ENCODE measurements around the gene MOB2. TPM values are rescaled to one million over a fixed set of nuclear protein-coding genes. Genes with fewer than 3 reads are reported as not detected.
A peak's percentile ranks its signal among the peaks of the same experiment; 100 is the strongest.

Gene MOB2
- total RNA-seq, 2 experiments from 2014 or later, result 45.1 to 45.4 TPM

DNA sequence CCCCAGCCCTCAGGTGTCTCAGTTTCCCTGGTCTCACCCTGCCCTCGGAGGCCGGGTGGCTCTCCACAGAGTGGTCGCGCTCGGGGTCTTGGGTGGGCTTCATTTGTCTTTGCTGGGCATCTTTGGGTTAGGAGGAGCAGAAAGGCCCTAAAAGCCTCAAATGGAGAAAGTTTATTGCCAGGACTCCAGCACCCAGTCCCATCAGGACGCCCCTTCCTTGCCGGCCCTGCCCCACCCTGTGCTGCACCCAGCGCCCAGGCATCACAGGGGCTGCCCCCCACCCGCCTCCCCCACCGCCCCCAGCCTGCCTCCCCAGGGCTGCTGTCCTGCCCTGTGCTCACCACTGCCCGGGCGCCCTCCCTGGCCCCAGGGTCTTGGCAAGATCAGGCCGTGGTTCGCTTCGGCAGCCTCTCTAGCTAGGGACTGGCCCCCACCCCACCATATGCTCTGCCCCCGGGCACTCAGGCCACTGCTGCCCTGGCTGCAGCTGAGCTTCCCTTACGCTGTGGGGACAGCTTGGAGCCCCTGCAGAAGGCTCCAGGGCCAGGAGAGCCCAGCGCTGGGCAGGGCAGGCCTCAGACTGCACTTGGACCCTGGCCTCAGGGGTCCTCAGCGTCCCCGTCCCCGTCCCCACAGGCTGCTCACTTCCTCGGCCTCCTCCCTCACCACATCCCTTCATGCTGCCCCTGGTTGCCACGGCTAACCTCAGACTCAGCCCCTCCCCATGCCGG, 31.4 kb downstream of the MOB2 start:
- no peaks in the 10 kb centered on the region for H3K36me3 Mint-ChIP-seq (ENCODE audit: low read depth)
- no peak overlapping the region for H3K27ac Mint-ChIP-seq
- H3K4me1 Mint-ChIP-seq, result no peaks in the 10 kb centered on the region
- CTCF ChIA-PET, result no interaction called here
- no peak overlapping the region for H3K4me3 Mint-ChIP-seq
- no peaks in the 10 kb centered on the region for H3K9me3 Mint-ChIP-seq
- no peak for DNase-seq
- POLR2A ChIA-PET, result no interaction called here
- no peaks in the 10 kb centered on the region for H3K27me3 Mint-ChIP-seq

DNA sequence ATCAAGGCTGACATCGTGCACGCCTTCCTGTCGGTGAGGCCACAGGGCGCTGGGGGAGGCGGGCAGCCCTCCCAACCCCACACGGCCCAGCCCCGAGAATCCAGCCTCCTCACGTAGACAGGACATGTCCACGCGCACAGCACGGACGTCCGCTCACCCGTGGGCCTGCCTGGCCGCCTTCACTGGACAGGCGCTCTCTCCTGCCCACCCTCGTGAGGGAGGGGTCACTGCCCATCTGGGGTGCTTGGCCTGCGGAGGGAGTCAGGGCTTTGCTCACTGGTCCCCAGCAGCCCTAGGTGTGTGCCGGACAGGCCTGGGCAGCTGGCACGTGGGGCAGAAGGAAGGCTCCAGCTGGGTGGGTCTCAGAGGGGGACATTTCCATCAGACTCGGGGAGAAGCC, 32.0 kb downstream of the MOB2 start:
- no peak for DNase-seq
- Mint-ChIP-seq H3K4me1 (no peaks in the 10 kb centered on the region), H3K27ac (no peak overlapping the region), H3K36me3 (ENCODE audit: low read depth) (no peaks in the 10 kb centered on the region), H3K4me3 (no peak overlapping the region), H3K27me3 (no peaks in the 10 kb centered on the region), H3K9me3 (no peaks in the 10 kb centered on the region)
- ChIA-PET POLR2A (no interaction called here), CTCF (no interaction called here)

DNA sequence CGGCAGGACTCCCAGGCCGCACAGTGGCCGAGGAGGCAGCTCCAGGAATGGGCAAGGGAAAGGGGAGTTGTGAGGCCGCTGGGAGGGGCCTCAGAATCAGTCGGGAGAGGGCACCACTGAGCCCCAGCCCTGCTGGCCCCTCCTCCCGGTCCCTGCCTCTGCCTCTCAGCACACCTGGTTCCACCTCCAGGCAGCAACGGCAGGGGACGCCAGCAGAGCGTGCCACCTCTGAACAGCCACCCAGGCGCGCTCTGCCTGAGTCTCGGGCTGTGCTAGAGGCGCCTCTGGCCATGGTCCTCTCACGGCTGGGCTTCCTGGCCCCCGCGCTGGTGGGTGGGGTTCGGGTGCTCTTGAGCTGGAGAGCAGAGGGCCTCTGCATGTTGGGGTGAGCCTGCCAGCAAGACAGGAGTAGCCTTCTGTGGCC, 33.0 kb downstream of the MOB2 start:
- ChIA-PET CTCF (no interaction called here), POLR2A (no interaction called here)
- DNase-seq, result peak; percentile 69
- Mint-ChIP-seq H3K27me3 (no peaks in the 10 kb centered on the region), H3K9me3 (no peaks in the 10 kb centered on the region), H3K4me3 (no peak overlapping the region), H3K36me3 (ENCODE audit: low read depth) (no peaks in the 10 kb centered on the region), H3K27ac (no peak overlapping the region), H3K4me1 (no peaks in the 10 kb centered on the region)

DNA sequence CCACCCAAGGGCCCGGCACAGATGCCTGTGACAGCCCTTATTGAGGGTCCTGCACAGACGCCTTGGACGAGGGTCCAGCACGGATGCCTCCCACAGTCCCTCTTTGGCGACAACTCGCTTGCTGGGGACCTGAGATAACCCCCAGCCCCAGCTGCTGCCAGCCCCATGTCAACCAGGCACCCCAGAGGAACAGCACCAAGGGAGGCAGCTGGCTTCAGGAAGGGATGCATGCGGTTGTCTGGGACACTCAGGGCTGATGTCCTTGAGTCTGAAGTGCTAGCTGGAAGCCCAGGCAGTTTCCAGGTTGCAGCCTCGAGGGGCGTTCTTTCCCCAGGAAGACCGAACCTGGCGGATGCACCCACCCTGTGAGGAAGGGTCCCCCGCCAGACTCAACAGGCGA, 33.8 kb downstream of the MOB2 start:
- CTCF ChIA-PET, result no interaction called here
- POLR2A ChIA-PET, result no interaction called here
- H3K36me3 Mint-ChIP-seq (ENCODE audit: low read depth), result no peaks in the 10 kb centered on the region

DNA sequence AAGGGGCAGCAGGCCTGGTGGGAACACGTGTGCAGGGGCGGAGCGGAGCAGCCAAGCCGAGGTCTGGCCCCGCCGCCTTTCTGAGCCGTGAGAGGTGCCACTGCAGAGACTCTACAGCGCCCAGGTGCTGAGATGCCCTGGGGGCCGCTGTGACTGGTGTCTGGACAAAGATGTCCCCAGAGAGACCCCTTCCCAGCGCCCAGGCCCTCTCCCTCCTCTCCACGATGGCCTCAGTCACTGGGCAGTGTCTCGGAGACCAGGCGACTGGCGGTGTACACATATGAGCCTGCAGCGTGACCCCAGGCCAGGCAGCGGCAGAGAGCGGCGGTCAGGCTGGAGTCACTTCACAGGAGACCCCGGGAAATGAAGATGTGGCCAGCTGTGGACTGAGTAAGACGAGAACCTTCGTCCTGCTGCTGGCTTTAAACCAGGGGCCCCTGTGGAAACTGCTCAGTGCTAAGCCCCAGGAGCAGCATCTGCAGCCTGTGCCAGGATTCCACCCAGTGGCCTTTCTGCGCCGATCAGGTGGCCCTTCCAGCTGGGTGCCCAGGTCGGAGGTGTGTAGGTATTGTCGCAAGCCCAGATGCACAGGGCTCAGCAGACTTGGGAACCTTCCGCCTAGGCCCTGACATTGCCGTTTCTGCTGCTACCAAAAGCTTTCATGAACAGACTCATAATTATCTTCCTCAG, 34.7 kb downstream of the MOB2 start:
- POLR2A ChIA-PET, result no interaction called here
- H3K9me3 Mint-ChIP-seq, result no peaks in the 10 kb centered on the region
- no peak overlapping the region for H3K27ac Mint-ChIP-seq
- CTCF ChIA-PET, result no interaction called here
- no peaks in the 10 kb centered on the region for H3K36me3 Mint-ChIP-seq (ENCODE audit: low read depth)
- DNase-seq, result no peak
- H3K4me3 Mint-ChIP-seq, result no peak overlapping the region
- H3K27me3 Mint-ChIP-seq, result no peaks in the 10 kb centered on the region
- no peaks in the 10 kb centered on the region for H3K4me1 Mint-ChIP-seq

More for the DNA sequence above, 33.8 kb downstream of the MOB2 start:
- H3K27me3 Mint-ChIP-seq, result no peaks in the 10 kb centered on the region
- H3K9me3 Mint-ChIP-seq, result no peaks in the 10 kb centered on the region
- no peak overlapping the region for H3K27ac Mint-ChIP-seq
- H3K4me1 Mint-ChIP-seq, result no peaks in the 10 kb centered on the region
- H3K4me3 Mint-ChIP-seq, result no peak overlapping the region
- DNase-seq, result no peak

DNA sequence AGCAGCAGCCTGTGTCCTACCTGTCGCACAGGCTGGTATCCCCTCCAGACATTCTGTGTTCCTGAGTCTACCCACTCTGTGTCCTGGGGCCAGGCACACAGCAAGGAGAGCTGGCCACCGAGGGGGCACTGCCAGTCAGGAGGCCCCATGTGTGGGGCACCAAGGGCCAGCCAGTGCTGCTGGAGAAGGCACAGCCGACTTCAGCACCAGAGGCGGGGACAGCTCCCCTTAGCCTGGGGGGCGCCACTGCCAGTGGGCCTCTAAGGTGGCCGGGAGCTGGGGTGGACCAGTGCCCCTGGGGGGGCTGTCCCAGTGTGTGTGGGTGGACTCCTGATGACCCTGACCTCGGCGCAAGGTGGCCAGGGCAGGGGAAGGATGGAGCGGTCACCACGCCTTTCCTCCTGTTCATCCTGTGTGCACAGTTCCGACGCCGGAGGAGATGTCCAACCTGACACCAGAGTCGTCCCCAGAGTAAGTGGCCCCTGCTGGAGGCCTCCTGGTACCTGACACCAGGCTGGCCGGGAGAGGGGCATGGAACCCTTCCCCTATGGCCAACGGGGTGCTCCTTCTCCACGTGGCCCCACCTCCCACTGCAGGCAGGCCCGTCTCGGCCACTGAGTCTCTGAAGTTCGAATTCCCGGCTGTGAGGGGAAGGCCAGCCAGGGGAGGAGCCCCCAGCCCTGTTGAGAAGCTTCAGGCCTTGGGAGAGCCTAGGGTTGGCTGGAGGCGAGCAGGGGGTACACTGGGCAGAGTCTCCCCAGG, 35.4 kb downstream of the MOB2 start:
- H3K27ac Mint-ChIP-seq, result no peak overlapping the region
- H3K4me3 Mint-ChIP-seq, result no peak overlapping the region
- no peaks in the 10 kb centered on the region for H3K9me3 Mint-ChIP-seq
- H3K27me3 Mint-ChIP-seq, result no peaks in the 10 kb centered on the region
- CTCF ChIA-PET, result no interaction called here
- POLR2A ChIA-PET, result no interaction called here
- DNase-seq, result no peak
- H3K4me1 Mint-ChIP-seq, result no peaks in the 10 kb centered on the region
- H3K36me3 Mint-ChIP-seq (ENCODE audit: low read depth), result no peaks in the 10 kb centered on the region

DNA sequence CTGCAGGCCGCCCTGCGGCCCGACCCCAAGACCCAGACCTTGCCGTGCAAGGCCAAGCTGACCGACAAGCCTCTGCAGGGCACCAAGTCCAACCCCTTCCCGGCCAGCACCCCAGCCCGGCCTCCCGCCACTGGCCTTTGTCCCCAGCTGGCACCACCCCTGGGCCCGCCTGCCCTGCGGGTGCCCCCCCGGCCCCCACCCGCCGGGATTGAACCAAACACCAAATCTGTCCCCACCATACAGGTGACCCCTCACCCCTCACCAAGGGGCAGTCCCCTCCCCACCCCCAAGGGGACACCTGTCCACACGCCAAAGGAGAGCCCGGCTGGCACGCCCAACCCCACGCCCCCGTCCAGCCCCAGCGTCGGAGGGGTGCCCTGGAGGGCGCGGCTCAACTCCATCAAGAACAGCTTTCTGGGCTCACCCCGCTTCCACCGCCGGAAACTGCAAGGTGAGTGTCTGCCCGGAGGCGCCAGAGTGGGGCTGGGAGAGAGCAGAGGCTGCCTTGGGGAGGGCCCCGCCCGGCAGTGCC, 36.2 kb downstream of the MOB2 start:
- Mint-ChIP-seq H3K27me3 (no peaks in the 10 kb centered on the region), H3K4me3 (no peak overlapping the region), H3K27ac (no peak overlapping the region), H3K9me3 (no peaks in the 10 kb centered on the region), H3K4me1 (no peaks in the 10 kb centered on the region), H3K36me3 (ENCODE audit: low read depth) (no peaks in the 10 kb centered on the region)
- CTCF ChIA-PET, result interaction anchor here (0.6 kb wide), 1 partner anchor 1647 kb away, joined by 4 read pairs; no protein-coding TSS in a partner anchor
- POLR2A ChIA-PET, result no interaction called here
- no peak for DNase-seq

DNA sequence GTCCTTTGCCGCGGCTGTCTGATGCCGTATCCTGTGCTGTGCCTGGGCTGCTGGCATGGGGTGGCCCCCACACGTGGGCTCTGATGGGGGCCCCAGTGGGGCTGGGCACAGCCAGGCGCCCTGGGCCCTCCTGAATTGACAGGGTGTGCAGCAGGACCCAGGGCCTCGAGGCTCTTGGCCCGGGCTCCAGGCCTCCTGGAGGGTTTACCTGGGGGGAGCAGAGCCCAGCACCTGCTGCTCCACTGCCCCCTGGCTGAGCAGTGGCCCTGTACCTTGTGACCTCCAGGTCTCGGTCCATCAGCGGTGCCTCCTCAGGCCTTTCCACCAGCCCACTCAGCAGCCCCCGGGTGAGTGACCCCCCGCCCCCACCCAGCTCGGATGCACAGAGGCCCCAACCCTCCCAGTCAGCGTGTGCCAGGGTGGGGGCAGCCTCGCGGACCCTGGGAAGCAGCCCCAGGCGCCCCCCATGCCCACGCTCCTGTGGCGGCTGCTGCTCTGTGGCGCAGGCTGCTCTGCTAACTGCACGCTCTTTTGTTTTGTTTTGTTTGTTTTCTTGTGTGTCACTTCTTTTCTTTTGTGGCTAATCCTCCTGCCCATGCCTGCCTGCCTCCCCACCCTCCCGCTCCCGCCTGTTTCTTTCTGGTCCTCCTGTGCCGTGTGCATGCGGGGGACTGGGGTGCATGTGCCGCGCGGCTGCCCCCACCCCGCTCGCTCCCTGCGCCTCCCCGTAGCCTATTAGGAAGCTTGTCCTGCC, 36.9 kb downstream of the MOB2 start:
- no peaks in the 10 kb centered on the region for H3K27me3 Mint-ChIP-seq
- no peak overlapping the region for H3K27ac Mint-ChIP-seq
- DNase-seq, result no peak
- no peaks in the 10 kb centered on the region for H3K4me1 Mint-ChIP-seq
- ChIA-PET POLR2A (no interaction called here), CTCF (no interaction called here)
- H3K36me3 Mint-ChIP-seq (ENCODE audit: low read depth), result no peaks in the 10 kb centered on the region
- no peak overlapping the region for H3K4me3 Mint-ChIP-seq
- H3K9me3 Mint-ChIP-seq, result no peaks in the 10 kb centered on the region

DNA sequence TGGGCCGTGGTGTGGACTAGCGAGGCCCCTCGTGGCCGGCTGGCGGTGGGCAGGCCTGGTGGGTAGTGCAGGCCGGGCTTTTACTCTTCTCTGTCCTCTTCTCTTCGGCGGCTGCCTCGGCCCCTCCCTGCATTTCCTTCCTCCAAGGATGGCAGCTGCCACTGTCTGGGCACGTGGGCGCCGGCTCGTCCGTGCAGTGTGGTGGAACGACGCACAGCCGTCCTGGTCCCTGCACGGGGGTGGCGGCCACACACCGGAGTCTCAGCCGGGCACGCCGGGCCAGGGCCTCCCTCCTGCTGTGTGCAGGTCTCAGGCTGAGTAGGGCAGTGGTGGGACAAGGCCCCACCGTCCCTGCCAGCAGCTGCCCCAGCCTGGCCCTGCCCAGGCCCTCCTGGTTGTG, 37.7 kb downstream of the MOB2 start:
- H3K4me1 Mint-ChIP-seq, result no peaks in the 10 kb centered on the region
- no peak overlapping the region for H3K4me3 Mint-ChIP-seq
- DNase-seq, result no peak
- ChIA-PET POLR2A (no interaction called here), CTCF (no interaction called here)
- H3K9me3 Mint-ChIP-seq, result no peaks in the 10 kb centered on the region
- H3K27ac Mint-ChIP-seq, result no peak overlapping the region
- no peaks in the 10 kb centered on the region for H3K27me3 Mint-ChIP-seq
- no peaks in the 10 kb centered on the region for H3K36me3 Mint-ChIP-seq (ENCODE audit: low read depth)

DNA sequence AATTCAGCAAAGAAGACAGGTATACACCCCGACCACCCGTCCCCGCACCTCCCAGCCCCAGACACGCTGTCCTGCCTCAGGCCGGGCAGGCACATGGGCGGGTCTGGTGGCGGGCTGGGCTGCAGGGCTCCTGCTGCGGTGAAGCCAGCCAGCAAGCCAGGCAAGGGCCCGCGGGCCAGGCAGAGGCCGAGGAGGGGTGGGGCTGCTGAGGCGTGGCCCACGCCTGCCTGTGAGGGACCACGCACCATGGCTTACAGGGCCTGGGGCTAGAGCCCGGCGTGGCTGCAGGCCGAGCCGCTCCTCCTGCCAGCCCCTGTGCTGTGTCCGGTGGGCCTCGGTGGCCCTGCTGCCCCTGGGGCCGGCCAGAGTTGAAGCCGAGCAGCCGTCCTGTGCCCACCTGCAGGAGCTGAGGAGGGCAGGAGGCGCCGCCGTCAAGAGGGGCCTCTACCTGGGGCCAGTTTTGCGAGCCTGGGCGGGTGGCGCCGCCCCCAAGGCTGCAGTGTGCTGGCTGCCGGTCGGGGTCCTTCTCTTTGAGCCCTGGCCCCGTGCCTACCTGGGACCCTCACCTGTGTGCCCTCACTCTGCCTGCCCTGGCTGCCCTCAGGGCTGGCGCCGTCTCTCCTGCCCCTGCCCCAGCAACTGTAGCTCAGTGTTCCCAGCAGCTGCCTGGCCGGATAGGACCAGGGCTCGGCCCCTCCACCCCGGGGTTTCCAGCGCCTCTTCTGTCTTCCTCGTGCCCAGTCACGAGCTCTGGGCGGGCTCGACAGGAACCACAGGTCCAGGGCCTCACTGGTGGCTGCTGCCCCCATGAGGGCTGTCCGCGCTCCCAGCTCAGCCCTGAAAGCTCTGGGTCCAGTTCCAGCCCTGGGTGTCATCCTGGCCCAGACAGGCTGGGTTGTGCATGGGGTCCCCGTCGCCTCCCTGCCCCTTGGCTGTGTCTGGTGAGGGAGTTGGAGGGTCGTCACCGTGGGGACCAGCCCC, 38.4 kb downstream of the MOB2 start:
- CTCF ChIA-PET, result no interaction called here
- Mint-ChIP-seq H3K36me3 (ENCODE audit: low read depth) (no peaks in the 10 kb centered on the region), H3K27me3 (no peaks in the 10 kb centered on the region), H3K27ac (no peak overlapping the region), H3K4me1 (no peaks in the 10 kb centered on the region), H3K4me3 (no peak overlapping the region), H3K9me3 (no peaks in the 10 kb centered on the region)
- no peak for DNase-seq
- POLR2A ChIA-PET, result no interaction called here

DNA sequence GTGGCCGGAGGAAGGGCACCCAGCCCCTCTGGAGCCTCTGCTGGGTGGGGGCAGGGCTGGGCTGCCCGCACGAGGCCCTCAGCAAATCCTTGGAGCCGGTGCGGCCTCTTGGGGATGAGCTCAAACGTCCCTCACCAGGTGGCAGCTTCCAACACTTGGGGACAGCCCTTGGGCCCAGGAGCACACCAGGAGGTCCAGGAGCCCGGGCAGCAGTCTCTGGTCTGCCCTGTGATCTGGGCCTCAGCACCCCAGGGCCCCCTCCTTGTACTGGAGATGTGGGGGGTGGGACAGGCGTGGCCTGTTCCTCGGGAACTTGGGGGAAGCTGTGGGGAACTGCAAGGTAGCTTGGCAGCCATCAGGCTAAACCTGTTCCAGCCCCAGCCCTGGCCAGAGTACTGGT, 40.0 kb downstream of the MOB2 start:
- ChIA-PET POLR2A (no interaction called here), CTCF (no interaction called here)
- Mint-ChIP-seq H3K9me3 (no peaks in the 10 kb centered on the region), H3K4me1 (no peaks in the 10 kb centered on the region), H3K27me3 (no peaks in the 10 kb centered on the region), H3K4me3 (no peak overlapping the region), H3K36me3 (ENCODE audit: low read depth) (no peaks in the 10 kb centered on the region), H3K27ac (no peak overlapping the region)
- no peak for DNase-seq

DNA sequence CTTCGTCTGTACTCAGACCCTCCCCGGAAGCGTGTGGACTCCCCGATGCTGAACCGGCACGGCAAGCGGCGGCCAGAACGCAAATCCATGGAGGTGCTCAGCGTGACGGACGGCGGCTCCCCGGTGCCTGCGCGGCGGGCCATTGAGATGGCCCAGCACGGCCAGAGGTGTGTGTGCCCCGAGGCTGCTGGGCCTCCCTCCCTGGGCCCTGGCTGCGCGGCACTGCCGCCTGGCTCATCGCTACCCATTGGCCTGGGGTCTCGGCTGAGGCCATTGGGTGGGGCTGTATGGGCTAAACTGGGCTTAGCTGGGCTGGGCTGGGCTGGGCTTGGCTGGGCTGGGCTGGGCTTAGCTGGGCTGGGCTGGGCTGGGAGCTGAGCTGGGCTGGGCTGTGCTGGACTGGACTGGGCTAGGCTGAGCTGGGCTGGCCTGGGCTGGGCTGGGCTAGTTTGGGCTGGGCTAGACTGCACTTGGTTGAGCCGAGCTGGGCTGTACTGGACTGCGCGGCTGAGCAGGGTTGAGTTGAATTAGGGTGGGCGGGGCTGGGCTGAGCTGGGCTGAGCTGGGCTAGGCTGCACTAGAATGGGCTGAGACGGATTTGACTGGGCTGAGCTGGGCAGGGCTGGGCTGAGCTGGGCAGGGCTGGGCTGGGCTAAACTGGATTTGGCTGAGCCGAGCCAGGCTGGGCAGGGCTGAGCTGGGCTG, 40.7 kb downstream of the MOB2 start:
- DNase-seq, result no peak
- CTCF ChIA-PET, result no interaction called here

More for the DNA sequence above, 40.7 kb downstream of the MOB2 start:
- Mint-ChIP-seq H3K9me3 (no peaks in the 10 kb centered on the region), H3K4me1 (no peaks in the 10 kb centered on the region), H3K4me3 (no peak overlapping the region), H3K27ac (no peak overlapping the region), H3K27me3 (no peaks in the 10 kb centered on the region), H3K36me3 (ENCODE audit: low read depth) (no peaks in the 10 kb centered on the region)
- POLR2A ChIA-PET, result no interaction called here

All from activated CD4-positive, alpha-beta T cell treated with anti-CD3 and anti-CD28 coated beads, Interleukin-2, amount 10 ng/mL, durations not matched to agents 7 days and 5 days (primary cell).